ENCODE data around the gene SMAP1. TPM values are rescaled to one million over a fixed set of nuclear protein-coding genes. Genes with fewer than 3 reads are reported as not detected.

The SMAP1 gene
- total RNA-seq, 1 experiment from 2014 or later, result 14.6 TPM

DNA sequence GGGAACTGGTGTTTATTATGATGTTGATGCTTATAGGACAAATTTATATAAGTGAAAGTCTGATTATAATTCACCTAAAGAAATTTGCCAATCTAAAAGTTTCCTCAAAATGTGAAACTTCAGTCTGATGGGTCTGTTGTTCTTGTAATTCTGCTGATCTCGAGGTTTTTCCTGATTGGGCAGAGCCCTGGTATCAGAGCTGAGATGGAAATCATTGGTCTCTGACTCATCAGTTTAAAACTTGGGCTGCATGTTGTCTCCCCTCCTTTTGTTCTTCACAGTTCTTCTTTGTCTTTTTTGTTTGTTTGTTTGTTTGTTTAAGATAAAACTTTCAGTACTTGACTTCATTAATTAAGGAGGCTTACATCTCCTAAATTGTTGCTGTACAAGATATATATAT lies 5.9 kb downstream of the SMAP1 start:
- peak; percentile 8 for DNase-seq (ENCODE audit: low read depth)
- in situ Hi-C loops (cut with HindIII; ENCODE audit: low pct_unique_long_range_greater_than_20kb, low sequenced_read_pairs), result no loop called here

DNA sequence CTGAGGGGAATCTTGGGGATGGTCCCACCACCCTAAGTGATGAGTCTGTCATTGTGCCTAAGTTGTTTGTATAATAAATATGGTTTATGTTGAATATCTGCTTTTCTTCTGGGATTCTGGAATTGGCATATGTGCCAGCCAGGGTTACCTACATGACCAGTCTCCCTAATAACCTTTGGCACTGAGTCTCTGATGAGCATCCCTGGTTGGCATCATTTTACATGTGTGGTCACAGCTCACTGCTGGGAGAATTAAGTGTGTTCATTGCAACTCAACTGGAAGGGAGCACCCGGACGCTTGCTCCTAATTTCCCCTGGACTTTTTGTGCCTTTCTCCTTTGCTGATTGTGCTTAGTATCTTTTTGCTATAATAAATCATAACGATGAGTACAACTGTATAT lies 8.1 kb downstream of the SMAP1 start:
- DNase-seq (ENCODE audit: low read depth), result no peak
- in situ Hi-C loops (cut with HindIII; ENCODE audit: low pct_unique_long_range_greater_than_20kb, low sequenced_read_pairs), result no loop called here

DNA sequence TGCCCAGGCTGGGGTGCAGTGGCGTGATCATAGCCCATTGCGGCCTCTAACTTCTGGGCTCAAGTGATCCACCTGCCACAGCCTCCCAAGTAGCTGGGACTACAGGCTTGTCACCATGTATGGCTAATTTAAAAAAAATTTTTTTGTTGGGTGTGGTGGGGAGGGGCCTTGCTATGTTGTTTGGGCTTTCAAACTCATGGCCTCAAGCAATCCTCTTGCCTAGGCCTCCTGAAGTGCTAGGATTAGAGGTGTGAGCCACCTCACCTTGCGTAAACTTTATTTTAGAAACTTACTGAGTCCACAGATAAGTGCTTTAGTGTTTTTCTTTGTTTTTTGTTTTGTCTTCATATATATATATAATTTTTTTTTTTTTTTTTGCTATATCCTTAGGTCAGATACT lies 9.1 kb downstream of the SMAP1 start:
- DNase-seq (ENCODE audit: low read depth), result no peak
- in situ Hi-C loops (cut with HindIII; ENCODE audit: low pct_unique_long_range_greater_than_20kb, low sequenced_read_pairs), result no loop called here

DNA sequence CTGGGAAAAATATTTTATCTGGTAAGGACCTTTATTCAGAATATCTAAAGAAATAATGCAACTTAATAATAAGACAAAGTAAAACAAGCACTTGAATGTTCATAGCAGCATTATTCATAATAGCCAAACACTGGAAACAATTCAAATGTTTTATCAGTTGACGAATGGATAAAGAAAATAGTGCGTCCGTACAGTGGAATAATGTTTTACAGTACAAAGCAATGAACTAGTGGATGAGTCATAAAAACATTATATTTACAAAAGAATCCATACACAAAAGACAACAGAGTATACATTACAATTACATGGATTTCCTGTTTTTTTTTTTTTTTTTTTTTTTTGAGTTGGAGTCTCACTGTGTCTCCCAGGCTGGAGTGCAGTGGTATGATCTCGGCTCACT lies 12.7 kb downstream of the SMAP1 start:
- in situ Hi-C loops (cut with HindIII; ENCODE audit: low pct_unique_long_range_greater_than_20kb, low sequenced_read_pairs), result no loop called here
- no peak for DNase-seq (ENCODE audit: low read depth)

DNA sequence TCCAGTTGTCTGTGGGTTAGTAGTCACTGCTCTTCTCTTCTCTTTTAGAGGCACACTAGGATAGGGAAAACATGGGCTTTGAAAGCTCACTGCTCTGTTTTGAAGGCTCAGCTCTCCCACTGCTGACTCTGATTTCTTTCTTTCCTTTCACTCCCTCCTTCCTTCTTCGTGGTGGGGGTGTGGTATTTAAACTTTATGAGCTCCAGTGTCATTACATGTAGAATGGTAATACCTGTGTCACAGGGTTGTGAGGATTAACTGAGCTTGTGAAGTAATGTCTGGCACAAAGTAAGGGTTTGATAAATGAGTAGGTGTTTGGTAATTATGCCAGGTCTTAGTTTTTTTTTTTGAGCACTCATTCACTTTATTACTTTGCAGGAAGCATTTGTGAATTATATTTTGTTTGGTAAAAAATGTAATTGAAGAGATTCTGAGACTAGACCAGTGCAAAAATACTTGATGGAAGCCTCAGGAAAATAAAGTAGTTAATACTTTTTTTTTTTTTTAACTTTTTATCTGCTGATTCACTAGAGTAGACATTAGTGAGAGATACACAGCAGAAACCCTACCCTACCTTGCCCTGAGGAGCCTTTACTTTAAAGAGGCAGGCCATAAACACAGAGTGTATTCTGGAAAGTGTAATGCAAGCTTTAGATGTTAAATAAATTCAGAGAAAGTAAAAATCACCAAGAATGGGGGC lies 17.3 kb downstream of the SMAP1 start:
- in situ Hi-C loops (cut with HindIII; ENCODE audit: low pct_unique_long_range_greater_than_20kb, low sequenced_read_pairs), result no loop called here
- peak; percentile 6 for DNase-seq (ENCODE audit: low read depth)

DNA sequence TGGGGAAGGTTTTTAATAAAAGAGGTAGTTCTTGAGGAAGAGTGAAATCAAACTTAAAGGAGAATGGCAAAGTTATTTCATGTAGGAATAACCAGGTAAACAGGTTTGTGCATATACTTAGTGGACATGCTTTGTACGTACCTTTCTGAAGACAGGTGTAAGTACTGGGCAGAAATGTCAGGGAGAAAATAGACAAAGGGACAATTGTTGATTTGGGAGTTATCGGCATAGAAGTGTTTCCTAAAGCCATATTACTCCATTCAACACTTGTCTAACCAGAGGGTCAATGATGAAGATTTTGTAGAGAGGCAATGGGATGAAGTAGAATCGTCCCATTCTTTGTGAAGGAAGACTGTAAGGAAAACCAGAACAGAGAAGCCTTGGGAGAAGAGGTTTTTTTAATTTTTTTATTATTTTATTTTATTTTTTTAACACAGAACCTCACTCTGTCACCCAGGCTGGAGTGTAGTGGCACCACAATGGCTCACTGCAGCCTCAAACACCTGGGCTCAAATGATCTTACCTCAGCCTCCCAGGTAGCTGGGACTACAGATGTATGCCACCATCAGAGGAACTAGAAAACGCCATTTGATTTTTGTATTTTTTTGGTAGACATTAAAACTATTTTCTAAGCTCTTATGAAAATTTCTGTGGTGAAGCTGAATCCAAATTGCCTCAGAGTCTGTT lies 18.0 kb downstream of the SMAP1 start:
- no peak for DNase-seq (ENCODE audit: low read depth)
- in situ Hi-C loops (cut with HindIII; ENCODE audit: low pct_unique_long_range_greater_than_20kb, low sequenced_read_pairs), result no loop called here

DNA sequence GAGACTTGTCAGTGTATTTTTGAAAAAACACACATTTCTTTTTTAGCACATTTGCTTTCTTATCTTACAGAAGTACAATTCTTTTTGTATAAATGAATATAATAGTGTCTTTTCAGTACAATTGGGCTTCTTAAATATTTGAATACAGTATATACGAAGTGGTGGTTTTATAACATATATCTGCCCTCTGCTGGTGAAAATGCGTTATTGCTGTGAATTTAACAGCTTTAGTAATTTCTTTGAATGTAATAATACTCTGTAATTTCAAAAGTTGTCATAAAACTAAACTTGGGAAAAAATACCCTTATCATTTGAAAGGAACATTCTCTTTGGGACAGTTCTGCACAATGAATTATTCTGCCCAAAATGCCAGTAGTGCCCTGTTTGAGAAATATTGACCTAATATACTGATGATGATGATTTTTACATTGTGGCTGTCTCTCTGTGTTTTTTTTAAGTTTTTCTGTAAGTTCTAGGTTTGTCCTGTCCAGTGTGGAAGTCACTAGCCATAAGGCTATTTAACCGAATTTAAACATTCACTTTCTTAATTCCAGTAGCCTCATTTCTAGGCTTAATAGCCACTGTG lies 19.0 kb downstream of the SMAP1 start:
- DNase-seq (ENCODE audit: low read depth), result no peak

DNA sequence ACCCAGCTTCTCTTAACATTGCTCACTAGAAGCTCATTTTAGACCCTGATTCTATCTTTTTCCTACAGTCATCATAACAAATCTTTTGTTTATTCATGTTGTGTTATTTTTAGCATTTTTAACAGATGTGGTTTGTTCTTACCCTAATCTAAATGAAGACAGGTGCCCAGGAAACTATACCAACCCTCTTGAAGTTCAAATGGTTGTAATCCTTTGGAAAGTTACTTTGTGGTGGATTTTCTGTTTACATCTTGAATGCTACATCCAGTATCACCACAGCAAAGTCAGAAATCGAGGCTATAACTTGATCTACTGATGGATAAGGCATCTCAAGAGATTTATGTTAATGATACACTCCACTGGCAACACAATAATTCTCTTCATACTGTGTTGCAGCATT lies 26.2 kb downstream of the SMAP1 start:
- no peak for DNase-seq (ENCODE audit: low read depth)
- in situ Hi-C loops (cut with HindIII; ENCODE audit: low pct_unique_long_range_greater_than_20kb, low sequenced_read_pairs), result no loop called here

More for the DNA sequence above, 19.0 kb downstream of the SMAP1 start:
- in situ Hi-C loops (cut with HindIII; ENCODE audit: low pct_unique_long_range_greater_than_20kb, low sequenced_read_pairs), result no loop called here

DNA sequence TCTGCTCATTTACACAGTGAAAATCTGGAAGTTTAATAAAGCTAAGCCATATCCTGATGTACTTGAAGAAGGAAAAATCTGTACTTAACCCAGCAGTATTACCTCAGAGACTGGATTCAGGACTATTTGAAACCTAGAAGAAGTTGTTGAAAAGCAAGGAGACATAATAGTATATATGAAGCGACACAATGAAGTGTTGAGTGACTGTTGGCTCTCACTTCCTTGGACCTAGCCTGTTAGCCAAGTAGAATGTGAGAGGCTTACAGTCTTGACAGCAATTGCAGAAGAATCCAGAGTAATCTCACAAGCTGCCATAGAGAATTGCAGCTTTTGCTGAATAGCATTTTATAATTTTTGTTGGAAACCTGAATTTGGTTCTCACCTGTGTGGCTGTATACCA lies 26.7 kb downstream of the SMAP1 start:
- no peak for DNase-seq (ENCODE audit: low read depth)
- in situ Hi-C loops (cut with HindIII; ENCODE audit: low pct_unique_long_range_greater_than_20kb, low sequenced_read_pairs), result no loop called here

DNA sequence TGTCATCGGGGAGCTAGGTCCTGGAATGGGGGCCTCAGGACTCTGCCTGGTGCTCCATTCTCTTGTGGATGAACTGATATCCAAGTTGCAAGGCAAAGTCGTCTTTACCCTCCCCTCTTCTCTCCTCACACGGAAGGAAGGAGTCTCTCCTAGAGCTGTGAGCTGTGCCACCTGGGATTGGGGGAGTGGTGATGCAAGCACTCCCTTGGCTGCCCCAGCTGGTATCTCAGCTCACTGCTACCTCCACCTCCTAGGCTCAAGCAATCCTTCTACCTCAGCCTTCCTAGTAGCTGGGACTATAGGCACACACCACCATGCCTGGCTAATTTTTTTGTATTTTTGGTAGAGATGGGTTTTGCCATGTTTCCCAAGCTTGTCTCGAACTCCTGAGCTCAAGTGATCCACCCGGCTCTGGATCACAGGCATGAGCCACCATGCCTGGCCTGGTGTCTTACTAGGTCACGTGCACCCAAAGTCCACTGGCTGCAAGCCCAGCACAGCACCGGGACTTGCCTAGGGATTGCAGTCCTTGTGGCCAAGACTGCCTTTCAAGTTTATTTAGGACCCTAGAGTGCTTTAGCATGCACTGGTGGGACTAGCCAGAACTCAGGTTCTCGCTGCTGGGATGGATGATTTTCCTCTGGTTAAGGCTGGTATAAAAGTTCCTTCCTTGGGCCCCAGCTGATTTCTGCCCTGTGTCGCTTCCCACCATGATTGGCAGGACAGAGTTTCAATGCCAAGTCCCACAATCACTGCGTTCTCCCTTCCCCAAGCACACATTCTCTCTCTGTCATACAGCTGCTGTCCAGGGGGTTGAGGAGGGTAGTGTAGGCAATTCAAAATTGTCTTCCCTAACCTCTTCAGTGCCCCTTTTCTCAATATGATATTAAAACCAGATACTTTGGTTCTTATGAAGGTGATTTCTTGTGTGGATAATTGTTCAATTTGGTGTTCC lies 33.5 kb downstream of the SMAP1 start:
- DNase-seq (ENCODE audit: low read depth), result no peak
- in situ Hi-C loops (cut with HindIII; ENCODE audit: low pct_unique_long_range_greater_than_20kb, low sequenced_read_pairs), result no loop called here

DNA sequence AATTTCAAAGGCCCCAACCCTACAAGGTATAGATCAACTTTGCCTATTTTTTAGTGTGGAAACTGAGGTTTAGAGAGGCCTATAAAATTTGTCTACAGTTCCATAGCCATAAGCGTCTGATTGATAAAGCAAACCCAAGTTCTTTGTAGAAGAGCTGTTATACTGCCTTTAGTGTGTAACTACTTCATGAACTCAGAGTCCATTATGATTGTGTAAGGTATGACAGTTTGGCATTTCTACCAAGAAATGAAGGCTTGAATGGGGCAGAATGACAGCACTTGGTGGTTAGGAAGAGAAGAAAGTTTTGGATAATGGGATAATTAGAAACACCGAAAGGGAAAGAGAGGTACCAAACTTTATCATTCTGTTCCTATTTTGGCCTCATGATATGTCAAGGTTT lies 38.1 kb downstream of the SMAP1 start:
- in situ Hi-C loops (cut with HindIII; ENCODE audit: low pct_unique_long_range_greater_than_20kb, low sequenced_read_pairs), result no loop called here

DNA sequence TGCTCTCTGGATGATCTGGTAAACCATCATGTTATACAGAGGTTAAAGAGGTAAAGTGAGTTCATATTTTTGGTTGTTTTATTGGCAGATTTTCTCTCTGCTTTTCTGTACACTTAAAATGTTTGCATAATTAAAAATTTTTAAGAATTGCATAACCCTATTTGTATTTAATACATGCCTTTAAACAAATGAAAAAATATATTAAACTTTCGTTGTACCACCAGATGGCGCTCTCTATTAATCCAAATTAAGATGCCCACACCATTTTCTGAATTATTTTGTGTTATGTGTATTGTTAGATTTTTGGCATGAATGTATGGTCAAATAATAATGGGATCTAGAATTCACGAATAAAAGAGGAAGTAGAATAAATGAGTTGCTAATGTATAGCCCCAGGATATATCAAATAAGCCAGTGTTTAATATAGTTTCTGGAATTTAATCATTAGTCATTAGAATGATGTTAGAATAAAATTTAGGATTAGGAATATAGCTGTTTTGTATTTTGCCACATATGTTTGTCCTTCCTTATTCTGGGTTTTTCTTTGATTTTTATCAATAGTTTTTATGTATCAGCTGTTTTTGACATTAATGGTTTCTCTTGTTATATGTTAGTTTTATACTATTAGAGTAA lies 38.9 kb downstream of the SMAP1 start:
- in situ Hi-C loops (cut with HindIII; ENCODE audit: low pct_unique_long_range_greater_than_20kb, low sequenced_read_pairs), result no loop called here
- peak; percentile 9 for DNase-seq (ENCODE audit: low read depth)

More for the DNA sequence above, 38.1 kb downstream of the SMAP1 start:
- DNase-seq (ENCODE audit: low read depth), result no peak

DNA sequence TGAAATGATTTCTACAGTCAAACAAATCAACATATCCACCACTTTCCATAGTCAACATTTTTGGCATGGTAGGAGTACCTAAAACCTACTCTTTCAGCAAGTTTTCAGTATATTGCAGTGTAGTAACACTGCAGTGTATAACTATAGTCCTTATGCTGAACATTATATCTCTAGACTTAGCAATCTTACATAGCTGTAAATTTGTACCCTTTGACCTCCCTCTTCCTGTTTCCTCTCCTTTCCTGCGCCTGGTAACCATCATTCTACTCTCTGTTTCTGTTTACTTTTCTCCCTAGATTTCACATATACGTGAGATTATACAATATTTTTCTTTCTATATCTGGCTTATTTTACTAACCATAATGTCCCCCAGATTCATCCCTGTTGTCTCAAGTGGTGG lies 40.2 kb downstream of the SMAP1 start:
- DNase-seq (ENCODE audit: low read depth), result no peak
- in situ Hi-C loops (cut with HindIII; ENCODE audit: low pct_unique_long_range_greater_than_20kb, low sequenced_read_pairs), result no loop called here

DNA sequence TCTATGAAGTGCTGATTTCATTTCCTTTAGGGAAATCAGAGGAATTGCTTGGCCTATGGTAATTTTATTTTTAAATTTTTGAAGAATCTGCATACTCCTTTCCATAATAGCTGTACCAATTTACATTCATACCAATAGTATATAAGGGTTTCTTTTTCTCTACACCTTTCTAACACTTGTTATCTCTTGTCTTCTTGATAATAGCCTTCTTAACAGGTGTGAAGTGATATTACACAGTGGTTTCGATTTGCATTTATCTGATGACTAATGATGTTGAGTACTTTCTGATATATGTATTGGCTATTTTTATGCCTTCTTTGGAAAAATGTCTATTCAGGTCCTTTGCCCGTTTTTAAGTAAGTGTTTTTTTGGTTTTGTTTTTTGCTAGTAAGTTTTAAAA lies 40.8 kb downstream of the SMAP1 start:
- in situ Hi-C loops (cut with HindIII; ENCODE audit: low pct_unique_long_range_greater_than_20kb, low sequenced_read_pairs), result no loop called here
- no peak for DNase-seq (ENCODE audit: low read depth)

DNA sequence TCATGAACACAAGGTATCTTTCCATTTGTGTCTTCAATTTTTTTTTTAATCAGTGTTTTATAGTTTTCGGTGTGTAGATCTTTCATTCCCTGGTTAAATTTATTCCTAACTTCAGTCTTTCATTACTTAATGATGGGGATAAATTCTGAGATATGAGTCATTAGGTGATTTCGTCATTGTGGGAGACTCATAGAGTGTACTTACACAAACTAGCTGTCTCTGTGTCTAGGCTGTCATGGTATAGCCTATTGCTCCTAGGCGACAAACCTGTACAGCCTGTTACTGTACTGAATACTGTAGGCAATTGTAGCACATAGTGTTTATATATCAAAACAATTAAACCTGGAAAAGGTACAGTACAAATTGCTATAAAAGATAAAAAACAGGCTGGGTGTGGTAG lies 42.1 kb downstream of the SMAP1 start:
- in situ Hi-C loops (cut with HindIII; ENCODE audit: low pct_unique_long_range_greater_than_20kb, low sequenced_read_pairs), result no loop called here
- DNase-seq (ENCODE audit: low read depth), result no peak

DNA sequence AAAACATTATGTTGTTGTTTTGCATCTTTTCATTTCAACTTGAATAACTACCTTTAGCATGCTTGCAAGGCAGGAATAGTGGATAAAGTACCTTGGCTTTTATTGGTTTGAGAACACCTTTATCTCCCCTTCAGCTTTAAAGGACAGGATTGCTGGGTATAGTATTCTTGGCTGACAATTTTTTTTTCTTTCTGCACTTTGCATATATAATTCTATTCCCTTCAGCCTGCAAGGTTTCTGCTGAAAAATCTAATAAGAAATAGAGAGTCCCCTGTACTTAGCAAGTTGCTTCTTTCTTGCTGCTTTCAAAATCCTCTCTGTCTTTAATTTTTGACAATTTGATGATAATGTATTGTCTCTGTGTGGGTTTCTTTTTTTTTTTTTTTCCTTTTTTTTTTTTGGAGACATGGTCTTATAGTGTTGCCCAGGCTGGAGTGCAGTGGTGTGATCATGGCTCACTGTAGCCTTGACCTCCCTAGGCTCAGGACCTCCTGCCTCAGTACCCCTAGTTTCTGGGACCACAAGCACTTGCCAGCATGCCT lies 47.1 kb downstream of the SMAP1 start:
- DNase-seq (ENCODE audit: low read depth), result no peak
- in situ Hi-C loops (cut with HindIII; ENCODE audit: low pct_unique_long_range_greater_than_20kb, low sequenced_read_pairs), result no loop called here

DNA sequence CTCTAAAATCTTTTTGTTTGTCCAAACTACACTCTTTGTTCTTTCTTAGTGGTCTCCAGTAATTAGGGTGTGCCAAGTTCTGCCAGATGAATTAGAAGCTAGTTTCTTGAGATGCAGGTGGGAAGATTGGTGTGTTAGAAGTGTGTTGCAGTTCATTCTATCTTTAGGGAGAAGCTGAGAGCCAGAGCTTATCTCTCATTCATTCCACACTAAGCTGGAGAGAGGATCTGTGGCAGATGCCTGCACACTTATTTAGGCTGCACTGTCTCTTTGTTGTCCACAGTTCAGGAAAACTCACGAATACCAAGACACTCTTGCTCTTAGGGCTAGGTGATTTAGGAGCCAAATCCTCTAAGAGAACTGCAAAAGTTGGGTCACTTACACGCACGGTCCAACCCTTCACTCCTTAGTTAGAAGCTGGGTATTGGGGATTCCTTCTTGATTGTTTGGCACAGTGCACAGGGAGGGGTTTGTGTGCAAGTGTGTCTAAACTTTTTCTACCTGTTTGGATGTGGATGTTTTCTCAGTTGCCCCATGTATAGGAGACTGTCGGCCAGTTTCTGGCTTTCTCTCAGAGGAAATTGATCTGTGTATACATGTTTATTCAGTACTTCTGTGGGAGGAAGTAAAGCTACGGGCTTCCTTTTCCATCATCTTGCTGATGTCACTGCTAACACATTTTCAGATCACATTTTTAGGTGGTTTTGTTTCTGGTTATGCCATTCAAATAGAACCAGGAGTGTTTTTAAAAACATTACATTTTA lies 49.5 kb downstream of the SMAP1 start:
- no peak for DNase-seq (ENCODE audit: low read depth)
- in situ Hi-C loops (cut with HindIII; ENCODE audit: low pct_unique_long_range_greater_than_20kb, low sequenced_read_pairs), result no loop called here

All from Caki2 (cell line).